Smooth muscle cell (in vitro differentiated cells): ENCODE results near the gene SND1. TPM values are rescaled to one million over a fixed set of nuclear protein-coding genes. Genes with fewer than 3 reads are reported as not detected.
"Not testable (repeated sequence)": the region's sequence is repeated elsewhere in the genome, so short reads cannot be mapped to it uniquely, and the experiment has no call there.

ENCODE experiments used
- DNase-seq: peaks from one replicate; lab custom pipeline; 2025; ENCODE audit not compliant: unreplicated experiment; lab: John Stamatoyannopoulos, UW
- H2AFZ ChIP-seq: fragments of 200-600 bp; sonication (generic); 2 replicates; pipeline ENCODE4 v1.6.0; 2016; ENCODE audit warnings: antibody characterized with exemption, low read depth, mild to moderate bottlenecking
- H3F3A ChIP-seq: fragments of 200-600 bp; sonication (generic); 2 replicates; pipeline ENCODE4 v1.6.0; 2017; ENCODE audit warnings: antibody characterized with exemption, low read depth
- H3K27ac ChIP-seq: fragments of 200-600 bp; sonication (generic); 2 replicates; pipeline ENCODE4 v1.5.1; 2016; ENCODE audit warnings: low read depth, mild to moderate bottlenecking
- H3K27me3 ChIP-seq: fragments of 200-600 bp; sonication (generic); 2 replicates; pipeline ENCODE4 v1.6.1; 2016; ENCODE audit warnings: low read depth, mild to moderate bottlenecking
- H3K36me3 ChIP-seq: fragments of 200-600 bp; sonication (generic); 2 replicates; pipeline ENCODE4 v1.5.1; 2016; ENCODE audit warnings: low read depth
- H3K4me1 ChIP-seq: fragments of 200-600 bp; sonication (generic); 2 replicates; pipeline ENCODE4 v1.5.1; 2016; ENCODE audit warnings: low read depth
- H3K4me2 ChIP-seq: fragments of 200-600 bp; sonication (generic); 2 replicates; pipeline ENCODE4 v1.6.0; 2016; ENCODE audit warnings: mild to moderate bottlenecking
- H3K4me3 ChIP-seq: fragments of 200-600 bp; sonication (generic); 2 replicates; pipeline ENCODE4 v1.5.1; 2016; ENCODE audit warnings: mild to moderate bottlenecking
- H3K79me2 ChIP-seq: fragments of 200-600 bp; sonication (generic); 2 replicates; pipeline ENCODE4 v1.6.0; 2016; ENCODE audit warnings: low read depth, mild to moderate bottlenecking
- H3K9ac ChIP-seq: fragments of 200-600 bp; sonication (generic); 2 replicates; pipeline ENCODE4 v1.6.0; 2016; ENCODE audit warnings: low read depth
- H3K9me3 ChIP-seq: fragments of 200-600 bp; sonication (generic); replicated peaks from 2 replicates; pipeline ENCODE4 v1.5.1; 2016; ENCODE audit warnings: low read depth
- H4K20me1 ChIP-seq: fragments of 200-600 bp; sonication (generic); 2 replicates; pipeline ENCODE4 v1.6.0; 2016; ENCODE audit warnings: low read depth
- WGBS: methylation state at CpG from one replicate; pipeline ENCODE4 v1.1.7; 2016; ENCODE audit warnings: low lambda C conversion rate; 5-methylcytosine and 5-hydroxymethylcytosine counted together
- polyA plus RNA-seq: library from polyadenylated mRNA; unstranded; fragments of >200 nt; fragmentation: Nextera tagmentation; extraction: Ambion mirVana; gene quantifications from 2 replicates; pipeline ENCODE4 v1.2.1, GENCODE V29; 2016
- total RNA-seq: library from RNA; depleted of rRNA; stranded (reverse); fragments of >200 nt; gene quantifications from 2 replicates; pipeline ENCODE4 v1.2.3, GENCODE V29; 2014
- TF ChIP-seq, protein P1 (sequence below): fragments of 200-600 bp; sonication (generic); IDR thresholded peaks from 2 replicates; pipeline ENCODE4 v1.5.1; 2017; ENCODE audit warnings: borderline replicate concordance, mild to moderate bottlenecking, antibody characterized with exemption; ENCODE audit not compliant: insufficient read depth, poor library complexity, severe bottlenecking

SND1 gene
- total and polyA plus RNA-seq, 2 experiments from 2014 or later: 129 to 136 TPM

DNA sequence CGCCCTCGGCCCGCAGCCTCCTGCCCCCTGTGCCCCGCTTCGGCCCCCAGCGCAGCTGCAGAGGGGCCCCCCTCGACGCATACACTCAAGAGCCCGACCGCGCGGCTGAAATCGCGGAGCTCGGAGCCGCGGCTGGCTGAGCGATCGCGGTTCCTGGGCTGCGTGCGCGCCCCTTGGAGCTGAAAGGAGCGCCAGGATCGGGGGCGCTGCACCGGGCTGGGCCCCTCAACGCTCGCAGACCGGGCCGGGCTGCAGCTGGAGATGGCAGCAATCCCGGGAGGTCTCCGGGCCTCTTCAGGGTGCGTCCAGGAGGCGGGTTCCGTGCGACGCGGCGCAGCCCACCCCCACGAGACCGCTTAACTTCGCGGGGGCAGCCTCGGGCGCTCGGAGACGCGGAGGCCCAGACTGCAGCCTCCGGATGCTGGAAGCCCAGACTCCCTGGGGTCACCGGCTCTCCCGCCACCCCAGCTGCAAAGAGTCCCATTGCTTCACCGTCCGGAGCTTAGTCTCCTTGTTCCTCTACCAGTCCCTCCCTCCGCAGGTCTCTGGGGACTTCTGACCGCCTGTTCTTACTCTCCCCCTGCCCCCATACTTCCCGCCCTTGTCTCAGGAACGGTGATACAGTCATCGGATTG lies 452.2 kb downstream of the SND1 start:
- H3K4me3 ChIP-seq: no peak overlapping the region
- H3K9ac ChIP-seq: no peak overlapping the region
- no peak overlapping the region for H2AFZ ChIP-seq
- no peak for DNase-seq
- H3K4me1 ChIP-seq: no peaks in the 10 kb centered on the region
- H3K27me3 ChIP-seq: peaks cover 34% of the 10 kb centered on the region
- H4K20me1 ChIP-seq: no peaks in the 10 kb centered on the region
- no peaks in the 10 kb centered on the region for H3F3A ChIP-seq
- WGBS: 54% methylated on average over 49 of the region's 59 CpGs
- H3K27ac ChIP-seq: no peak overlapping the region
- no peaks in the 10 kb centered on the region for H3K36me3 ChIP-seq
- no peaks in the 10 kb centered on the region for H3K79me2 ChIP-seq
- H3K9me3 ChIP-seq: no peaks in the 10 kb centered on the region
- TF ChIP-seq, protein P1, sequence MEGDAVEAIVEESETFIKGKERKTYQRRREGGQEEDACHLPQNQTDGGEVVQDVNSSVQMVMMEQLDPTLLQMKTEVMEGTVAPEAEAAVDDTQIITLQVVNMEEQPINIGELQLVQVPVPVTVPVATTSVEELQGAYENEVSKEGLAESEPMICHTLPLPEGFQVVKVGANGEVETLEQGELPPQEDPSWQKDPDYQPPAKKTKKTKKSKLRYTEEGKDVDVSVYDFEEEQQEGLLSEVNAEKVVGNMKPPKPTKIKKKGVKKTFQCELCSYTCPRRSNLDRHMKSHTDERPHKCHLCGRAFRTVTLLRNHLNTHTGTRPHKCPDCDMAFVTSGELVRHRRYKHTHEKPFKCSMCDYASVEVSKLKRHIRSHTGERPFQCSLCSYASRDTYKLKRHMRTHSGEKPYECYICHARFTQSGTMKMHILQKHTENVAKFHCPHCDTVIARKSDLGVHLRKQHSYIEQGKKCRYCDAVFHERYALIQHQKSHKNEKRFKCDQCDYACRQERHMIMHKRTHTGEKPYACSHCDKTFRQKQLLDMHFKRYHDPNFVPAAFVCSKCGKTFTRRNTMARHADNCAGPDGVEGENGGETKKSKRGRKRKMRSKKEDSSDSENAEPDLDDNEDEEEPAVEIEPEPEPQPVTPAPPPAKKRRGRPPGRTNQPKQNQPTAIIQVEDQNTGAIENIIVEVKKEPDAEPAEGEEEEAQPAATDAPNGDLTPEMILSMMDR: no peak
- peak overlapping the region; percentile 40 for H3K4me2 ChIP-seq

DNA sequence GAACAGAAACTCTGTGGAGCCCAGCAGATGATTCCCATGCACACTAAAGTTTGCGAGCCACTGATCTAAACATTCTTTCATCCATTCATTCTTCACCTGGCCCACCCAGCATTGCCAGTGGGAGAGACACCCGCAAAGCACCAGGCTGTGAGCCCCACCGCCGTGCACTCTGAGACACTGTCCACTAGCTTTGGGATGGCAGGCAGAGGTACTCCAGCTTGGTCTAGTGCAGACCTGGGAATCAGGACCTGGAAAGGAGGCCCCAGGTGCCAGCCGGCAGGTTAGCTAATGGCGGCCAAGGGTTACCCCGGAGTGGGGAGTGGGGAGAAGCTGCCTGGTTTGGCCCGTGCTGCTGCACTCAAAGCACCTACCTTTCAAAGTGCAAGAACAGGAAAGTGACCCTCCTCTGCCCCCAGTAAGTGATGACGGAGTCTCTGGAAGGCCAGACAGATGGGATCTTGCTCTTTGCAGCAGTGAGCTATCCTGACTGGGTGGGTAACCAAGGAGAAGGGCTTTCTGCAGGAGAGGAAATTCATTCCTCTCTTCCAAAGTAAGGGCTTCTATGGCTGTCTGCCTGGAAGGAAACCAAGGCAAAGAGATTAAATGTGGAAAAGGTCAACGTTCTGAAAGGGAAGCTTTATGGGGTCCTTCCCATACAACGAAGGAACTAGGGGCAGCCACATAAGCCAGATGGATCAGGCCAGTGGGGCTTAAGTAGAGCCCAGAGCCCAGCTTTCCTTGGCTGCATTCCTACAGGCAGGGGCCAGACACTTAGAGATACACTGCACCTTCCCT lies 453.4 kb downstream of the SND1 start:
- H3K4me3 ChIP-seq: no peak overlapping the region
- H3F3A ChIP-seq: no peaks in the 10 kb centered on the region
- H3K9ac ChIP-seq: no peak overlapping the region
- H3K4me2 ChIP-seq: no peak overlapping the region
- H3K79me2 ChIP-seq: no peaks in the 10 kb centered on the region
- no peak overlapping the region for H3K27ac ChIP-seq
- no peaks in the 10 kb centered on the region for H3K36me3 ChIP-seq
- no peak for DNase-seq
- no peaks in the 10 kb centered on the region for H3K4me1 ChIP-seq
- no peak overlapping the region for H2AFZ ChIP-seq
- no peaks in the 10 kb centered on the region for H4K20me1 ChIP-seq
- TF ChIP-seq, protein P1: no peak
- WGBS: 93% methylated on average over 11 of the region's 11 CpGs
- no peaks in the 10 kb centered on the region for H3K9me3 ChIP-seq
- H3K27me3 ChIP-seq: peaks cover 37% of the 10 kb centered on the region

DNA sequence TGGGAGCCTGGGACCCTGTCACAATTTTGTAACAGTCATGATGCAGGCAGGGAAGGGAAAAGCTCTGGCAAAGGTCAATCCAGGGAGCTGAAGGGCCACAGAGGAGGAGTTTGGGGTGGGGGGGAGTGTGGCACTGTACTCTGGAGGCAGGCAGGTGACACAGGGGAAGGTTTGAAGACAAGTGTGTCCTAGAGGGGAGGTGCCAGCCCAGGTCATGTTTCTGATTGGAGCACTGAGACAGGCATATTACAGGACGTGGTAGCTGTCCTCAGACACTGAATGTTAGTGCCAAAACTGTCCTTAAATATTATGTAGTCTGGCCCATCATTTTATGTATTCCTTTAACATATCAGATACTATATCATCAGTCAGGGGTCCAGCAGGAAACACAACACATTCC lies 454.8 kb downstream of the SND1 start:
- 47% methylated on average over 1 of the region's 1 CpG for WGBS
- Histone ChIP-seq H3K79me2 (no peaks in the 10 kb centered on the region), H3K9me3 (no peaks in the 10 kb centered on the region), H3K4me2 (no peak overlapping the region), H3K4me3 (no peak overlapping the region), H3K36me3 (no peaks in the 10 kb centered on the region), H3K27ac (no peak overlapping the region), H3K27me3 (peaks cover 37% of the 10 kb centered on the region), H3K4me1 (no peaks in the 10 kb centered on the region), H3K9ac (no peak overlapping the region), H2AFZ (no peak overlapping the region), H4K20me1 (no peaks in the 10 kb centered on the region), H3F3A (no peaks in the 10 kb centered on the region)
- DNase-seq: no peak
- TF ChIP-seq, protein P1: no peak

DNA sequence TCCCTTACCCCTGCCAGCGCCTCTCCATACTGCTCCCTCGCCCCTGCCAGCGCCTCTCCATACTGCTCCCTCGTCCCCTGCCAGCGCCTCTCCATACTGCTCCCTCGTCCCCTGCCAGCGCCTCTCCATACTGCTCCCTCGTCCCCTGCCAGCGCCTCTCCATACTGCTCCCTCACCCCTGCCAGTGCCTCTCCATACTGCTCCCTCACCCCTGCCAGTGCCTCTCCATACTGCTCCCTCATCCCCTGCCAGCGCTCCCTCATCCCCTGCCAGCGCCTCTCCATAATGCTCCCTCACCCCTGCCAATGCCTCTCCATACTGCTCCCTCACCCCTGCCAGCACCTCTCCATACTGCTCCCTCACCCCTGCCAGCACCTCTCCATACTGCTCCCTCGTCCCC lies 455.5 kb downstream of the SND1 start:
- not testable (repeated sequence) for H4K20me1 ChIP-seq, H3K4me3 ChIP-seq, H3K9me3 ChIP-seq, H3K79me2 ChIP-seq, H3K27ac ChIP-seq, H2AFZ ChIP-seq, H3K36me3 ChIP-seq, H3K4me1 ChIP-seq, H3K9ac ChIP-seq, H3F3A ChIP-seq, DNase-seq, H3K4me2 ChIP-seq
- H3K27me3 ChIP-seq: peaks cover 37% of the 10 kb centered on the region
- 93% methylated on average over 9 of the region's 12 CpGs for WGBS
